ENCODE results near the gene PALMD.
A peak's percentile ranks its signal among the peaks of the same experiment; 100 is the strongest.

The PALMD gene

GRCh38 chr1:99645699-99646531 is at the start of gene PALMD:
Gene PALMD, plus strand, starts transcription at chr1:99646113. Its CDS starts 205 bp downstream, at chr1:99646318.
- peak; percentile 54 for DNase-seq (ENCODE audit: low read depth, low spot score)

GRCh38 chr1:99598738-99599411 is 47.0 kb upstream of the PALMD start:
- no peak for DNase-seq (ENCODE audit: low read depth, low spot score)

GRCh38 chr1:99599678-99600175 is 46.2 kb upstream of the PALMD start:
- DNase-seq (ENCODE audit: low read depth, low spot score), result peak; percentile 65

- no peak for DNase-seq (ENCODE audit: low read depth, low spot score)
Observed at GRCh38 chr1:99600782-99601181, 45.1 kb upstream of the PALMD start.

- no peak for DNase-seq (ENCODE audit: low read depth, low spot score)
Observed at GRCh38 chr1:99601208-99601607, 44.7 kb upstream of the PALMD start.

GRCh38 chr1:99601709-99602403 is 44.1 kb upstream of the PALMD start:
- no peak for DNase-seq (ENCODE audit: low read depth, low spot score)

- no peak for DNase-seq (ENCODE audit: low read depth, low spot score)
Observed at GRCh38 chr1:99602404-99602969, 43.4 kb upstream of the PALMD start.

GRCh38 chr1:99603699-99604560 is 42.0 kb upstream of the PALMD start:
- no peak for DNase-seq (ENCODE audit: low read depth, low spot score)

- DNase-seq (ENCODE audit: low read depth, low spot score), result no peak
Observed at GRCh38 chr1:99606306-99606705, 39.6 kb upstream of the PALMD start.

GRCh38 chr1:99607590-99607989 is 38.3 kb upstream of the PALMD start:
- DNase-seq (ENCODE audit: low read depth, low spot score), result no peak

GRCh38 chr1:99608058-99608457 is 37.9 kb upstream of the PALMD start:
- DNase-seq (ENCODE audit: low read depth, low spot score), result no peak

GRCh38 chr1:99613716-99614115 is 32.2 kb upstream of the PALMD start:
- no peak for DNase-seq (ENCODE audit: low read depth, low spot score)

- no peak for DNase-seq (ENCODE audit: low read depth, low spot score)
Observed at GRCh38 chr1:99614728-99615127, 31.2 kb upstream of the PALMD start.

GRCh38 chr1:99619583-99619982 is 26.3 kb upstream of the PALMD start:
- no peak for DNase-seq (ENCODE audit: low read depth, low spot score)

GRCh38 chr1:99621340-99621901 is 24.5 kb upstream of the PALMD start:
- no peak for DNase-seq (ENCODE audit: low read depth, low spot score)

- DNase-seq (ENCODE audit: low read depth, low spot score), result no peak
Observed at GRCh38 chr1:99622702-99623347, 23.1 kb upstream of the PALMD start.

- no peak for DNase-seq (ENCODE audit: low read depth, low spot score)
Observed at GRCh38 chr1:99623554-99623953, 22.4 kb upstream of the PALMD start.

- DNase-seq (ENCODE audit: low read depth, low spot score), result no peak
Observed at GRCh38 chr1:99627615-99628014, 18.3 kb upstream of the PALMD start.

- DNase-seq (ENCODE audit: low read depth, low spot score), result no peak
Observed at GRCh38 chr1:99629164-99629563, 16.7 kb upstream of the PALMD start.

GRCh38 chr1:99634971-99635624 is 10.8 kb upstream of the PALMD start:
- DNase-seq (ENCODE audit: low read depth, low spot score), result no peak
